MM.1S (cell line): ENCODE results near the gene SPTSSB.

ENCODE experiments used
- EZH2 ChIP-seq: fragments of 300-600 bp; sonication (generic); optimal IDR thresholded peaks from 2 replicates; pipeline ENCODE3; 2017; ENCODE audit warnings: low read depth, mild to moderate bottlenecking, antibody characterized with exemption, low read length, mixed read lengths
- EZH2phosphoT487 ChIP-seq: fragments of 300-600 bp; sonication (generic); IDR thresholded peaks from 2 replicates; pipeline ENCODE4 v1.6.1; 2018; ENCODE audit warnings: antibody characterized with exemption, low read length
- TF ChIP-seq, protein P1 (sequence below): fragments of 300-600 bp; sonication (generic); IDR thresholded peaks from 2 replicates; pipeline ENCODE4 v1.5.1; 2016; ENCODE audit warnings: antibody characterized with exemption, low read length, mixed read lengths

DNA sequence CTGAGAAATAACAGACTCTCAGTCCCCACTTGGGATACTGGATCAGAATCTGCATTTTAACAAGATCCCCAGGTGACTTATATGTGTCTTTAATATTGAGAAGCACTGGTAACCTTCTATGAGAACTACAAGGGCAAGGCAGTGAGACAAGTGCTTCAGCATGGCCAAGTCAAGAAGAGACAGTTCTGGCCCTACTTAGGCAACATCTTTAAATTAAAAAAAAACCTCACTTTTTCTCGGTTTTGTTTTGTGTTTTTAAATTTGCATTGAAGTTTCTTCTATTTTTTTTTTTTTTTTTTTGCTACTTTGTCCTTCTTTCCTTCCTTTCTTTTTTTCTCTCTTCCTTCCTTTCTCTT lies 42.5 kb upstream of the SPTSSB start:
- TF ChIP-seq, protein P1, sequence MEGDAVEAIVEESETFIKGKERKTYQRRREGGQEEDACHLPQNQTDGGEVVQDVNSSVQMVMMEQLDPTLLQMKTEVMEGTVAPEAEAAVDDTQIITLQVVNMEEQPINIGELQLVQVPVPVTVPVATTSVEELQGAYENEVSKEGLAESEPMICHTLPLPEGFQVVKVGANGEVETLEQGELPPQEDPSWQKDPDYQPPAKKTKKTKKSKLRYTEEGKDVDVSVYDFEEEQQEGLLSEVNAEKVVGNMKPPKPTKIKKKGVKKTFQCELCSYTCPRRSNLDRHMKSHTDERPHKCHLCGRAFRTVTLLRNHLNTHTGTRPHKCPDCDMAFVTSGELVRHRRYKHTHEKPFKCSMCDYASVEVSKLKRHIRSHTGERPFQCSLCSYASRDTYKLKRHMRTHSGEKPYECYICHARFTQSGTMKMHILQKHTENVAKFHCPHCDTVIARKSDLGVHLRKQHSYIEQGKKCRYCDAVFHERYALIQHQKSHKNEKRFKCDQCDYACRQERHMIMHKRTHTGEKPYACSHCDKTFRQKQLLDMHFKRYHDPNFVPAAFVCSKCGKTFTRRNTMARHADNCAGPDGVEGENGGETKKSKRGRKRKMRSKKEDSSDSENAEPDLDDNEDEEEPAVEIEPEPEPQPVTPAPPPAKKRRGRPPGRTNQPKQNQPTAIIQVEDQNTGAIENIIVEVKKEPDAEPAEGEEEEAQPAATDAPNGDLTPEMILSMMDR = no peak
- TF ChIP-seq EZH2phosphoT487 = no peak
- TF ChIP-seq EZH2 = no peak
